DND-41 (cell line): ENCODE data around the gene EML6.

Source experiments
- EZH2 ChIP-seq: IDR thresholded peaks from 3 replicates; pipeline ENCODE4 v1.6.1; 2012; ENCODE audit warnings: borderline replicate concordance, low read depth, mild to moderate bottlenecking, moderate library complexity, low read length, inconsistent platforms; ENCODE audit not compliant: severe bottlenecking
- TF ChIP-seq, protein P1 (sequence below): IDR thresholded peaks from 2 replicates; pipeline ENCODE4 v1.5.1; 2012; ENCODE audit warnings: borderline replicate concordance, low read length, moderate library complexity, mild to moderate bottlenecking; ENCODE audit not compliant: poor library complexity, severe bottlenecking; ENCODE audit errors: extremely low read depth

DNA sequence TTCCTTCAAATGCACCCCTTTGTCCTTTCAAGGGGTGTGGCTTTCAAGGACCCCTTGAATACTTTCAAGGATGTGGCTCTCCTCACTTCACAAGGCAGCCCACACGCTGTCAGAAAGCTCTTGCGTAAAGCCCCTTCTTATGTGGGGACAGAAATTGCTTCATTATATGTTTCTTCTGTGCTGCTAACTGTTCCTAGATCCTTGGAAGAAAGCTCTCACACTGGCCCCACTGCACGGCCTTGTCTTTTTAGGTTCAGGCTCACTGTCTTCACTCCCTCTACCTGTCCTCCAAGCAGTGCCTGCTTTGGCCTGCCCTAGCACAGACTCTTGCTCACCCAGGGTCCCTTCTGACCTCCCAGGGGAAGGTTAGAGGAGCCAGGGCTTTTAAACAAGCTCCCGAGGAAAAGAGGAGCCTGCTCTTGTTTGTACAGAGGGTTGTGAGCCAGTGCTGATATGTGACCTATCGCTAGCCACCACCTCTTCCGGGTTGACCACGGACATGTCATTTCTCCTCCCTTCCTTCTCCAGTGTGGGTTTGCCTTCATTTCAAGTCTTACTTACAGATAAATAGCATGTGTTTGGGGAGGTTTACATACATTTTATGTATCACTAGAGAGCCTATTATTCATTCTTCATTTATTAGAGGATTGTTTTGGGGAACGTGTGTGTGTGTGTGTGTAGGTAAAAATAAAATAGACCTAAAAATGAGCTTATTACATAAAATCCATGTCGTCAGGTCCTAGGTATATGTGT lies 232.1 kb downstream of the EML6 start:
- TF ChIP-seq, protein P1, sequence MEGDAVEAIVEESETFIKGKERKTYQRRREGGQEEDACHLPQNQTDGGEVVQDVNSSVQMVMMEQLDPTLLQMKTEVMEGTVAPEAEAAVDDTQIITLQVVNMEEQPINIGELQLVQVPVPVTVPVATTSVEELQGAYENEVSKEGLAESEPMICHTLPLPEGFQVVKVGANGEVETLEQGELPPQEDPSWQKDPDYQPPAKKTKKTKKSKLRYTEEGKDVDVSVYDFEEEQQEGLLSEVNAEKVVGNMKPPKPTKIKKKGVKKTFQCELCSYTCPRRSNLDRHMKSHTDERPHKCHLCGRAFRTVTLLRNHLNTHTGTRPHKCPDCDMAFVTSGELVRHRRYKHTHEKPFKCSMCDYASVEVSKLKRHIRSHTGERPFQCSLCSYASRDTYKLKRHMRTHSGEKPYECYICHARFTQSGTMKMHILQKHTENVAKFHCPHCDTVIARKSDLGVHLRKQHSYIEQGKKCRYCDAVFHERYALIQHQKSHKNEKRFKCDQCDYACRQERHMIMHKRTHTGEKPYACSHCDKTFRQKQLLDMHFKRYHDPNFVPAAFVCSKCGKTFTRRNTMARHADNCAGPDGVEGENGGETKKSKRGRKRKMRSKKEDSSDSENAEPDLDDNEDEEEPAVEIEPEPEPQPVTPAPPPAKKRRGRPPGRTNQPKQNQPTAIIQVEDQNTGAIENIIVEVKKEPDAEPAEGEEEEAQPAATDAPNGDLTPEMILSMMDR = no peak
- TF ChIP-seq EZH2 = no peak
